GM18909 (cell line): Measurements from ENCODE around the gene TOX2.

Source experiments
- ATAC-seq: cut with Tn5 transposase; IDR thresholded peaks from one replicate; pipeline ENCODE4 v1.9.1; 2021; ENCODE audit warnings: mild to moderate bottlenecking; ENCODE audit not compliant: unreplicated experiment, poor library complexity

The TOX2 gene, protein sequence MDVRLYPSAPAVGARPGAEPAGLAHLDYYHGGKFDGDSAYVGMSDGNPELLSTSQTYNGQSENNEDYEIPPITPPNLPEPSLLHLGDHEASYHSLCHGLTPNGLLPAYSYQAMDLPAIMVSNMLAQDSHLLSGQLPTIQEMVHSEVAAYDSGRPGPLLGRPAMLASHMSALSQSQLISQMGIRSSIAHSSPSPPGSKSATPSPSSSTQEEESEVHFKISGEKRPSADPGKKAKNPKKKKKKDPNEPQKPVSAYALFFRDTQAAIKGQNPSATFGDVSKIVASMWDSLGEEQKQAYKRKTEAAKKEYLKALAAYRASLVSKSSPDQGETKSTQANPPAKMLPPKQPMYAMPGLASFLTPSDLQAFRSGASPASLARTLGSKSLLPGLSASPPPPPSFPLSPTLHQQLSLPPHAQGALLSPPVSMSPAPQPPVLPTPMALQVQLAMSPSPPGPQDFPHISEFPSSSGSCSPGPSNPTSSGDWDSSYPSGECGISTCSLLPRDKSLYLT

DNA sequence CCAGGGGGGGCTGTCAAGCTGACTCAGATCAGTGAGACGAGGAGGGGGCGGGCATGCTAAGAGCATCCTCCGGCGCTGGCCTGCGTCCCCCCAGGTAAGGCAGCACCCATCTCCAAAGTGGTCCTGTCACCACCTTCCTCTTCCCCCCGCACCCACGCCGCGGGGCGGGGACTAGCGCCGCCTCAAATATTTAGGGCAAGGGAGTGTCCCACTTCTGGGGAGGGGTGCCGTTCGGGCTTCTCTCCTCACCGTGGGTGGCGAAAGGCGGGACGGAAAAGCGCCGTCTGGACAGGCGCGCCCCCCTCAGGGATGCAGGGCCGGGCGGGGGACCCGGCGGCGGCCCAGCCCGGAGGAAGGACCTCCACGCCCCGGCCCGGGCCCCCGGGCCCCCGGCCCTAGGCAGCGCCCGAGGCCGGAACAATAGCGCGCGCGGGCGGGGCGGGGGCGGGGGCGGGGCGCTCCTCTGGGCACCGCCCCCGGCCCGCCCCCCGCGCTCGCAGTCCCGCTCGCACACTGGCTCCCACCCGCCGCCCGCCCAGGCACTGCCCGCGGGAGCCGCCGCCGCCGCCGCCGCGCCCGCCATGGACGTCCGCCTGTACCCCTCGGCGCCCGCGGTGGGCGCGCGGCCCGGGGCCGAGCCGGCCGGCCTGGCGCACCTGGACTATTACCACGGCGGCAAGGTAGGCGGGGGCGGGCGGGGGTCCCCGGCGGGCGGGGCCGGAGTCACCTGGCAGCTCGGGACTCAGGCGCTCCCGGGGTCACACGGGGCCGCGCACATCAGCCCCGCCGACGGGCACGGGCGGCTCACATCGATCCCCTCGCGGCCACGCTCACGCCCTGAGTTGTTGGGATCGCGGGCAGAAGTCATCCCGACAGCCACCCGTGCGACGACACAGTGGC lies at the start of gene TOX2:
Gene TOX2 (plus strand): TSS at position 542 of the 900 bp plus-strand sequence. CDS start 40 bp downstream, at position 582.
- ATAC-seq: peak; percentile 41

GRCh38 chr20:43868091-43868490 lies 46.6 kb upstream of the TOX2 start:
- ATAC-seq: no peak

DNA sequence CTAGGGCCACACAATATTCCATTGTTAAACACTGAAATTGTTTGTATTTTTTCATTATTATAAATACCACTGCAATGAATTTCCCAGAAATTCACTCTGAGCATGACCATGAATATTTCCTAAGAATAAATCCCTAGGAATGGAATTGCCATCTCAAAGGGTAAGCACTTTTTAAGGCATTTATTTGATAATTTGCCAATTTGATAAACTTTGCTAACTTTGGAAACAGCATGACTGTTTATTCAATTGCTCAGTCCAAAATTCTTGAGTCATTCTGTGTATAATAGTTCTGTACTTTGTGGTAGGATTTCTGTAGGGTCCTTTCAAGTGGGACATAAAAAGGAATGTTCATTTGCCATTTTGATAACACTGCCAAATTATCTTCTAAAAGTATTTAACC lies 44.2 kb upstream of the TOX2 start:
- ATAC-seq: no peak

DNA sequence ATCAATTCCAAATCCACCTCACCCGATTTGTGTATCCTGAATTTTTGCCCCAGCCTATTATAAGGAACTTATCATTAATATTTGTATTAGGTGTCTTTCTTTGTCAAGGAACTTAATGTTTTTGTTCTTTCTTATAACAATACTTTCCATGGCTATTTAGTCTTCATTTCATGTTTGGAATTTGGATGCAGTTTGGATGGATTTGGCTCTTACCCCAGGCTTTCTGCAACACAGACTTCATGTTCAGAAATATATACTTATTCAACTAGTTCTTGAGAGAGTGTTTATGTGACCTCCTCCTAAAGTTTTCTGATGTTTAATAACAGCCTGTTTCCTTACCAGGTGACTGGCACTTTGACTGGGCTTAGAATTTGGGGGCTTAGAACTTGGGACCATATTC lies 35.9 kb upstream of the TOX2 start:
- no peak for ATAC-seq

- ATAC-seq: no peak
Observed at GRCh38 chr20:43893930-43894329, 20.7 kb upstream of the TOX2 start.

GRCh38 chr20:43894491-43894890 lies 20.2 kb upstream of the TOX2 start:
- no peak for ATAC-seq

- ATAC-seq: no peak
Observed at GRCh38 chr20:43895235-43895634, 19.4 kb upstream of the TOX2 start.

- ATAC-seq: no peak
Observed at GRCh38 chr20:43899274-43900120, 15.2 kb upstream of the TOX2 start.

DNA sequence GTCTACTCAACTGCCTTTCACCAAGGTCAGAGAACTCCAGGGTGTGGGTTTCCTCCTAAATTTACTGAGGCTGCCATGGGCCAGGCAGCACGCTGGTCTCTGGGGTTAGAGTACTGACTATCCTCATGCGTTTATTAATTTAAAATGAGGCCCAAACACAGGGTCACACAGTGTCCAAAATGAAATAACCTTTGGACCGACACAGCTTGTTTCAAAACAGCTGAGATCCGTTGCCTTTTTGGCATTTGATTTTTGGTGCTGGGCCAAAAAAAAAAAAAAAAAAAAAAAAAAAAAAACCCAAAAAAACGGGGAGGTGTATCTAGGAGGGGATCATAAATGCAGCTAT lies 14.6 kb upstream of the TOX2 start:
- no peak for ATAC-seq

- ATAC-seq: no peak
Observed at GRCh38 chr20:43900496-43900895, 14.2 kb upstream of the TOX2 start.

GRCh38 chr20:43901296-43901695 lies 13.4 kb upstream of the TOX2 start:
- ATAC-seq: no peak

- ATAC-seq: no peak
Observed at GRCh38 chr20:43903953-43904826, 10.5 kb upstream of the TOX2 start.

- ATAC-seq: no peak
Observed at GRCh38 chr20:43904827-43905177, 9.8 kb upstream of the TOX2 start.

- no peak for ATAC-seq
Observed at GRCh38 chr20:43906505-43907034, 8.1 kb upstream of the TOX2 start.

DNA sequence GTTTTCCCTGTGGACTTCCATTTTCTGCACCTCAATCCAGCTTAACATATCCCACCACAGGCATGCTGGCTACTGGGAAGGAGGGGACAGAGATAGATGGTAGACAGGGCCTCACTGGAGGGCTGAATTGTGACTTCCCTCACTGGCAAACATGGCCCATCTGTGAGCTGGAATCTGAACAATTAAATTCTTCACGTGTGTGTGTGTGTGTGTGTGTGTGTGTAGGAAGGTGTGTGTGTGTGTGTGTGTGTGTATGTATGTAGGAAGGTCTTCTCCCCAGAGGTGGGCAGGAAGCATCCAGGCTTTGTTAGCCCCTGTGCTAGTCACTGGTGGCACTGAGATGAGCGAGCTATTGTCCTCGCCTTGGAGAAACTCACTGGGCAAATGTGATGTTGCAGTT lies 5.4 kb upstream of the TOX2 start:
- ATAC-seq: no peak

DNA sequence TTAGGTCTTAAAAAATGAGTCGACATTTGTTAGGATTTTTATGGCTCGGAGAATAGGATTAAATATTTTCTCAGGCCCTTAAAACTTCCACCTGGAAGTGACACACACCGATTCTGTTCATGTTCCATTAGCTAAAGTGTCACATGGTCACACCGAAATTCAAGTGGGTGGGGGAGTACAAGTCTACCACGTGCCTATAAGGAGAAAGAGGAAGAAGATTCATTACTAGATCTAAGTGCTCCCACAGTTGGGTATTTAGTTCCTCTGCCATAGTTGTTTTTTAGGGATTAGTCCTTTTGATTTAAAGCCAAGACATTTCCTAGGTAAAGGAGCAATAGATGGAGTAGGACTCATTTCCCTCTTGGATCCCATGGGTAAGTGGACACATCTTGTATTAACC lies 4.9 kb upstream of the TOX2 start:
- ATAC-seq: no peak

- no peak for ATAC-seq
Observed at GRCh38 chr20:43910564-43910963, 4.1 kb upstream of the TOX2 start.

DNA sequence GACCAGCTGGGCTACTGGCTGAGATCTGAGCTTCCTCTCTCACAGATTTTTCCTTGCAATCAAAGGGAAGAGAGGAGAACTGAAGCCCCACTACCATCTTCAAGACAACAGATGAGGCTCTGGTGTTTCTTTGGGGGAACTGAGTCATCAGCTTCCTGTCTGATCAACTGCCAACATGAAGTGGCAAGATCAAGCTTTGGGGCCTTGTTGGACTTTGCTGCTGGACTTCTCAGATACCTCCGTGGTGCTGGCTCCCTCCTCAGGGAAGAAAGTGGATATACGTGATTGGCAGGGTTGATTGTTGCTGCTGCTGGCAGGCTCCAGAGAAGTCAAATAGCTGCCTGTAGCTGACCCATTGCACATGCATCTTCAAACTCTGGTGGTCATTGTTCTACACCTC lies 3.6 kb upstream of the TOX2 start:
- no peak for ATAC-seq

- ATAC-seq: no peak
Observed at GRCh38 chr20:43913291-43914025, 1.2 kb upstream of the TOX2 start.
